Raji (cell line): ENCODE results near the gene ERICH4.
A peak's percentile ranks its signal among the peaks of the same experiment; 100 is the strongest.

Experiments used
- POLR2A ChIP-seq: IDR thresholded peaks from 2 replicates; pipeline ENCODE4 v1.6.1; 2011; ENCODE audit warnings: low read depth, low read length, control low read depth; ENCODE audit not compliant: insufficient read depth

Gene ERICH4, protein sequence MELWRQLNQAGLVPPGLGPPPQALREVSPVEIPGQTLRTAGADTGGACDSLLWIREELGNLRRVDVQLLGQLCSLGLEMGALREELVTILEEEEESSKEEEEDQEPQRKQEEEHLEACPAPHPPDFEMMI

DNA sequence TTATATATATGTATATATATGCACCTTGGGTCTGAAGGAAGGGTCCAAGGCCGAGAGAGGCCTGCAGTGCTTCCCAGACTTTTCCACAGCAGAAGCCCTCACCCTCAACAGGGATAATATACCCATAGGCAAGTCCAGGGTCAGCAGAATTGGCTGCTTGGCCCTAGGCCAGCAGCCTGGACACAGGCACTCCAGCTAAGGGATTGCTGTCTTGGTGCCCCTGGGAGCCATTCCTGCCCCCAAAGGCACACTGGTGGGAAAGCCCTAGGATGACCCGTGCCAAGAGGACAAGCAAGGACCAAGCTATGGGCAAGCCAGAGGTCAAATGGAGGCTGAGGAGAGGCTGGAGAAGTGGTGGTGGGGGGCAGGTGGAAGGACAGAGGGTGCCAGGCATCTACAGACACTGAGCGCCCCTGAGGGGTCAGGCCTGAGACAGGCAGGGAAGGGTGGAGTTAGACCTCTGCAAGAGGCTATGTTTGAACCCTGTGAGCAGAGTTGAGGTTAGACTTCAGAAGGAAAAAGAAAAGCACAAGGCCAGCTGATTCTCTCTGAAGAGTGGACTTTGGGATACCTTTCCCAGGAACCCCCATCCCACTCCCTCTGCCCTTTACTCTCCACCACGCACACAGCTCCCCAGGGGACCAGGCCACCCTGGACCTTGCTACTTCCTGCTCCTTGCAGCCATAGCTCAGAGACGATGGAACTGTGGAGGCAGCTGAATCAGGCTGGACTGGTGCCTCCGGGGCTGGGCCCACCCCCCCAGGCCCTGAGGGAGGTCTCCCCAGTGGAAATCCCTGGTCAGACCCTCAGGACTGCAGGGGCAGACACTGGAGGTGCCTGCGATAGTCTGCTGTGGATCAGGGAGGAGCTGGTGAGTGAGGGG, at the start of gene ERICH4:
ERICH4 (plus strand) TSS at position 684 of the 883 bp plus-strand sequence; CDS start at position 698, 14 bp downstream.
- no peak for TF ChIP-seq POLR2A

DNA sequence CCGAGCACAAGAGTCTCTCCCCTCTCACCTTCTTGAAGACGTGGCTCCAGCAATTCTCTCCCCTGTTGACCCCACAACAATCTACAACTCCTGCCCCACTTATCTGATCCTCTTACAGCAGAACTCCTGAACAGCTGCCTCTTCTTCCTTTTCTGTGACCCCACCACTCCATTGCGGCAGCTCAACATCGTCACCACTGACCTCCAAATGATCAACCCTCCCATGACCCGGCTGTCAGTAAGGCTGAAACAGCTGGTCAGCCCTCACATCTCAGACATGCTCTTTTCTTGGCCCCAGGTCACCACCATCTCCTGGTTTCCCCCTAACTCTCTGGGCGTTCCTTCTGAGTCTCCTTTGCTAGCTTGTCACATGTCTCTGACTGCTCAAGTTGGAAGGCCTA, 47.6 kb upstream of the ERICH4 start:
- no peak for TF ChIP-seq POLR2A

DNA sequence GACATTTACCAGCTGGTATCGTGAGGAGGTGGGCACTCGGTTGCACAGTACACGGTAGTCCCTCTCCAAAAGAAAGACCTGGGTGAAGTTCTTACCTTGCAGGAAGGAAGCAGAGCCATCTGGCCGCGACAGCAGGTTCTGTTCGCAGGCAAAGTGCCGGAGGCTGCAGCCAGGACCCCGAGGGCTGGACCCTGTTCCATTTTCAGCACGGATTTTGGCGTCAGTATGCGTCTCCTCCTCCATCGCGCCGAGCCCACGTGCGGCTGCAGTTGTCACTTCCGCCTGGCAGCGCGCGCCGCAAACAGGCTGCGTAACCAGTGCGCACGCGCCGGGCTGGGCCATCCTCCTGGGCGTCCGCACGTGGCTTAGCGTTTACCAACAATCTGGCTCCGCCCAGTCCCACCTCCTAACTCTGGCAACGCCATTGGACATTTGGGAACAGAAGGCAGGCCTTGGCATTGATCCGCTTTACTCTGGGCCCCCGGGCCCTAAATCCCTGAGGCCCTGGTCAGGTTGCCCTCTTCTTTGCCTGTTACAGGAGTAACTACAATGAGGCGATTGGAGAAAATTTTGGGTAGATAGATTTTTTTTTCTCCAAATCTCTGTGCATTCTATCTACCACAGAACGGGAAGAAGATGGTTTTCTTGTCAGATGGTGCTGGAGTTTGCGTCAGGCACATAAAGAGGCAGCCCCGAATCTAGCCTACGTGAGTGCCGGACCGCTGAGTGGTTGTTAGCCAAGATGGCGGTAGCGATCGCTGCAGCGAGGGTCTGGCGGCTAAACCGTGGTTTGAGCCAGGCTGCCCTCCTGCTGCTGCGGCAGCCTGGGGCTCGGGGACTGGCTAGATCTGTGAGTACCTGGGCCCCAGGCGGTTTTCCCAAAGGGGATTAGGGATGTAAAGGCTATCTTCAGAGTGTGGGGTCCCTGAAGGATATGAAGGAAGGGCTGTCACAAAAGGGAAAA, 45.6 kb upstream of the ERICH4 start, which contains the start of the genes BCKDHA and EXOSC5:
BCKDHA (plus strand) TSS at position 733 of the 964 bp plus-strand sequence; CDS start at position 743, 10 bp downstream.
EXOSC5 (minus strand) TSS at position 274 of the 964 bp plus-strand sequence; CDS start at position 243, 31 bp downstream.
- TF ChIP-seq POLR2A: peak; percentile 70

DNA sequence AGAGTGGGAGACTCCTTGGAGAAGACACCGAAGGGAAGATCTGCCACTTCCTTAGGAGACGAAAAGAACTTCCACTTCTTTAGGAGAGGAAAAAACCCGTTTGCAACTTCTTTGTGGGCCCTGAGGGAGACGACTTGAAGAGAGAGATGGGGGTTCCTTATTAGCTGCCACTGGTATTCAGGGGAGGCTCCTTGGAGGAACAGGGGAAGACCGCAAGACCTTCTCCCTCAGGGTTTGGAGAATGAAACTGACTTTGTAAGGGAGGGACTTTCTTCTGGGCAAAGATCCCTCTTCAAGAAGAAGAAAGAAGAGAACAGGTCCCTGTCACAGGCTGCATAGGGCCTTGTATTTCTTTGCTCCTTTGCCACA, 44.9 kb upstream of the ERICH4 start:
- no peak for TF ChIP-seq POLR2A

DNA sequence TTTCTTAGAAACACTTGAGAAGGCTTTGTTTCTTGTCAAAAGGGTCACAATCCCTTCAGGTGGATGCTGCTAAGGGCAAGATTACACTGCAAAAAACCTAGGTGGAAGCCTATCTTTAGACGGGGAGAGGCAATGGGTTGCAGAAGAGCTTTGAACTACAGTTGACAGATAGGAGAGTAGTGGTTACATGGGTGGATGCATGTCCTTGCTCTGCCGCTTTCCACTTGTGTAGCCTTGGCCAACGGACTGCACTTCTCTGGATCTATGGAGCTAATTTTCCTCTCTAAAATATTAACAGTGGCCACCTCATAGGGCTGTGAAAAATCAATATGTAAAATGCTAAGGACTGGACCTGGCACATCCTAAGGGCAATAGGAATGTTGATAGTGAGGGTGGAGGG, 44.4 kb upstream of the ERICH4 start:
- TF ChIP-seq POLR2A: no peak

DNA sequence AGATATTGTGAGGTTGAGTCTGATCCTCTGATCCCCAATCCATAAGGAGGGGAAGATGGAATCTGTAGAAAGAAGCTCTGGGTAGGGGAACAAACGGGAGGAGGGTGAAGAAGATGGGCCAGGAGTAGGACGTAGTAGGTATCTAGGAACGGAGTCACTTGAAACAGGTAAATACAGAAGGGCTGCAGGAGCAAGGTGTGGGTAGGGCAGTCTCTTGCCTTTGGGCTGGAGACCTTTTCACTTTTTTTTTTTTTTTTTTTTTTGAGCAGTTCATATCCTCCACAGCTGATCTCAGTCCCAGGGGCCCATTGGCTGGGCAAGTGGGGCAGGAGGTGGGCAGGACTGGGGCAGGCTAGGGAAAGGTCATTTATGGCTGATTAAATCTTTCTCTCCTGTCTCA, 43.9 kb upstream of the ERICH4 start:
- TF ChIP-seq POLR2A: no peak

DNA sequence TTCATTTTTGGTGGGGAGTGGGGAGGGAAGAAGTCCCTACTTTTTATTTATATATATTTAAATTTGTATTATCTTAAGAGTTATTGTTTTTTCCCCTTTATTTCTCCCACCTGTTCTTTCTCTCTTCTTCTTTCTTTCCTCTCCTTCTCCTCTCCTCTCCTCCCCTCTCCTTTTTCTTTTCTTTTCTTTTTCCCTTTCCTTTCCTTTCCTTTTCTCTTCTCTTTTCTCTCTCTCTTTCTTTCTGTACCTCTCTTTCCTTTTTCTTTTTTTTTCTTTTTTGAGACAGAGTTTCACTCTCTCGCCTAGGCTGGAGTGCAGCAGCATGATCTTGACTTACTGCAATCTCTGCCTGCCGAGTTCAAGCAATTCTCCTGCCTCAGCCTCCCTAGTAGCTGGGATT, 43.4 kb upstream of the ERICH4 start:
- no peak for TF ChIP-seq POLR2A

DNA sequence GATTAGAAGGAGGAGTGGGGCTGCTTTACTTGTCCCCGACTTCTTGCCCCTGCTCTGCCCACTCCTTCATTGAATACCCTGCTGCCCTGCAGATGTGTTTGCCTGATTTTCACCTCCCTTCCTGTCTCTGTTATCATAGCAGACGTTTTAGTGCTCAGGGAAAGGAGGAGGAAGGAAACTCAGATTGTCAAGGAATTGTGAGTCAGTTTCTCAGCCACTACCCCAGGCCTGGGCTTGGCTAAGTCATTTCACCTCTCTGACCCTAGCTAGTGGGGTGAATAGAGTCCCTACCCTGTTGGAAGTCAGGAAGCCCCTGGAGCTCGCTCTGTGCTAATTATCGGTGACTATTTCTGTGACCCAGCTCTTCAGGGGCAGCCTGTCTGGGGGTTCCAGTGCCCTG, 41.5 kb upstream of the ERICH4 start:
- no peak for TF ChIP-seq POLR2A

DNA sequence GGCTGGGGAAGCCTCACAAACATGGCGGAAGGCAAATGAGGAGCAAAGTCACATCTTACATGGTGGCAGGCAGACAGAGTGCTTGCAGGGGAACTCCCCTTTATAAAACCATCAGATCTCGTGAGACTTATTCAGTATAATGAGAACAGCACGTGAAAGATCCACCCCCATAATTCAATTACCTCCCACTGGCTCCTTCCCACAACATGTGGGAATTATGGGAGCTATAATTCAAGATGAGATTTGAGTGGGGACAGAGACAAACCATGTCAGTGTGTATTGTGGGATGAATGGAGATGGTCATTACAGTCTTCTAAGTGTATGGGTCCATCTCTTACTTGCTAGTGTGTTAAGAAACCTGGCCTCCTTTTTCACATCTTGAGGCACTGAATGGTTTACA, 40.9 kb upstream of the ERICH4 start:
- no peak for TF ChIP-seq POLR2A

DNA sequence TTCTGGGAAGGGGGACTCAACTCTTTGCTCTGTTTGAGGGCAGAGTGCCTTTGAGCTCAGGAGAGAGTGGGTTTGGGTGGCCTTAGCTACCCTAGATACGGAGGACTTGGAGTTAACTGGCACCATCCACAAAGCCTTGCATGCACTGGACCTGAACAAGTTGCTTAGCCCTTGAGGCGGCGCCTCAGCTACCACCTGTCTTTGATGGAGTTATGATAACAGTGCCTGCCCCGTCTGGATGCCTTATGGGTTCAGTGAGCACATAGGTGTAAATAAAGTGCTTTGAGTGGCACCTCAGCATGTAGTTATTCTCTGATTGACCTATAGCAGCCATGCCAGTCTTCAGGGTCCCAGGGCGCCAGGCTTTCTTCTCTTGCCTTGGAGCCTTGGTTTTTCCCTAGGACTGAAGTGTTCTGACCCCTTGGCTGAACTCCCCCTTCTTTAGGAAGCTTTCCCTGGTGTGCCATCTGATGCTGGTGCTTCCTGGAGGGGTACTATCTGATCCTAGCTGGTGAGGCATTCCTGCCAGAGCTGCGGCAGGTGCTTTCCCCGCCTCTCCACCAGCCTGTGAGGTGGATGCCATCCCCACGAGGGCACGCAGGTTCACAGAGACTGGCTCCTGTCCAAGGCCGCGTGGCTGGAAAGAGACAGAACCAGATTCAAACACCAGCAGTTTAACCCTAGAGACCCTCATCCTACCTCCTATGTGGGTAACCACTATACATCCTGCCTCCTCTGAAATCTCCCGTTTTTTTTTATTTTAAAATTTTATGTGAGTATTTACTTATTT, 39.6 kb upstream of the ERICH4 start:
- no peak for TF ChIP-seq POLR2A

DNA sequence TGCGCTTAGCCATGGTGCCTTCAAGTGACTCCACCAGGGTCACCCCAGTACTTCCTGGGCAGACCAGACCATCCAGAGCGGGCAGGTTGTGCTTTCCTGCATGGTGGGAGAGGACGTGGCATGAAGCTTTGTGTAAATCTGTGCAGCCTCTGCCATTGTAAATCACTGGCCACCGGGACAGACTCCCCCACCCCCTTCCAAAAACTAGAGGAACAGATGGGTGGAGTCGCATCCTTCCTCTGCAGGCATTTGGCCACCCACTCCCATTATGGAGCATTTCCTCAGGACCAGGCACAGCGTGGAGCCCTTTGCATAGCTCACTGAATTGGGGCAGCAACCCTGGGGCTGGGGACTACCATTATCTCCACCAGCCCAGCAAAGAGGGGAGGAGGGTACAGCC, 37.2 kb upstream of the ERICH4 start:
- no peak for TF ChIP-seq POLR2A

DNA sequence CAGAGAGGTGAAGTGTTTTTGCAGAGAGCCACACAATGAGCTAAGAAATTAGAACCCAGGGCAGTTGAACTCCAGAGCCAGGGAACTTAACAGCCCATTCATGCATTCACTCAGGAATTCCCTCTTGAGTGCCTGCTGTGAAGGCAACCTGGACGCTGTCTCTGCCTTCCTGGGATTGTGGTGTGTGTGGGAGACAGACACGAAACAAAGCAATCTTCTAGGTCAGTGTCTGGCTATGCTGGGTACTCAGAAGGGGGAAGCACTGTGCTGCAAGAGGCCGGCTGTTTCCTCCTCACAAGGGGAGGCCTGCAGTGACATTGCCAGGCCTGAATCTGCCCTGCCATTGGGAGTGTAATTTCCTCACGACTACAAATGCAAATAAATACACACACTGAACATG, 35.7 kb upstream of the ERICH4 start:
- no peak for TF ChIP-seq POLR2A

DNA sequence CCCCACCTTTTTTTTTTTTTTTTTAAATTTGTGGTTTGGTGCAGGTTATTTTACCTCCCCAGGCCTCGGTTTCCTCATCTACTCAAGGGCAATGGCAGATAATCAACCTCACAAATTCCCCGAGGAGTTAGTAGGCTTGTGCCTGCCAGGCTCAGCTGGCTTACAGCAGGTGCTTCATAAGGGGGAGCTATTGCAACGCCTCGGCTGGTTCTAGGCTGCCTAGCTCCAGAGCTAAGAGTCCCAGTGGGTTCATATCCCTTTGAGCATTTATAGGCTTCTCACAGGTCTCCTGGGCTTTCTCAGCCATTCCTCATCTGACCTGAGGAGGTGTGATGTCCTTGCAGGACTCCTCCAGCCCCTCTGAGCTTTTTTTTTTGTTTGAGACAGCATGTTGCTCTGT, 34.7 kb upstream of the ERICH4 start:
- TF ChIP-seq POLR2A: no peak

DNA sequence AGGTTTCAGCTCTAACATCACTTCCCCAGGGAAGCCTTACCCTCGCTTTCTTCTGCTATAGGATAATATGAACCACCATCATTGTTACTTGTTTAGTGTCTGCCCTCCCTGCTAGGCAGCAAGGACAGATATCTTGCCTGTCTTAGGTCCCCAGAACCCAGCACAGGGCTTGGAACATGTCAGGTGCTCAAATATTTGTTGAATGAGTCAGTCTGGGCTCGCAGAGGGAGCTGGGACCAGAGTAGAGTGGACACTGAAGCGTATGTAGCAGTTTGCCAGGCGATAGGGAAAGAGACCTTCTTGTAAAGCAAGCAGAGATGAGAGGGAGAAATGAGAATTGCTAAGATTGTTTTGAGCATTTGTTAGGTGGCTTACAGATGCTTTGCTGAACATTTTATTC, 33.7 kb upstream of the ERICH4 start:
- no peak for TF ChIP-seq POLR2A
